Neuronal stem cell (in vitro differentiated cells): ENCODE results near the gene ADGRL4.
"Not testable (repeated sequence)": the region's sequence is repeated elsewhere in the genome, so short reads cannot be mapped to it uniquely, and the experiment has no call there.

Experiments used
- DNase-seq: peaks from one replicate; pipeline ENCODE4 v3.0.0-alpha.2; 2013; ENCODE audit warnings: low spot score
- H2AFZ ChIP-seq: one replicate; pipeline ENCODE4 v1.6.1; 2013; ENCODE audit warnings: mild to moderate bottlenecking, low read length, inconsistent platforms
- H2AK5ac ChIP-seq: 2 replicates; pipeline ENCODE4 v1.6.1; 2013; ENCODE audit warnings: low read depth, mild to moderate bottlenecking, inconsistent platforms, low read length, moderate library complexity, mixed read lengths
- H2BK120ac ChIP-seq: 2 replicates; pipeline ENCODE4 v1.6.1; 2013; ENCODE audit warnings: low read depth, mild to moderate bottlenecking, inconsistent platforms, low read length, moderate library complexity, mixed read lengths
- H2BK12ac ChIP-seq: one replicate; pipeline ENCODE4 v1.6.1; 2013; ENCODE audit warnings: low read length, inconsistent platforms
- H2BK15ac ChIP-seq: 2 replicates; pipeline ENCODE4 v1.6.1; 2013; ENCODE audit warnings: mild to moderate bottlenecking, low read length, inconsistent platforms, mixed read lengths
- H2BK5ac ChIP-seq: one replicate; pipeline ENCODE4 v1.6.1; 2013; ENCODE audit warnings: inconsistent platforms, mild to moderate bottlenecking, low read length, moderate library complexity
- H3K14ac ChIP-seq: one replicate; pipeline ENCODE4 v1.6.1; 2013; ENCODE audit warnings: low read length, inconsistent platforms
- H3K18ac ChIP-seq: 2 replicates; pipeline ENCODE4 v1.6.1; 2013; ENCODE audit warnings: low read length, inconsistent platforms
- H3K23ac ChIP-seq: 2 replicates; pipeline ENCODE4 v1.6.1; 2013; ENCODE audit warnings: low read depth, mild to moderate bottlenecking, mixed read lengths, low read length, inconsistent platforms; ENCODE audit not compliant: poor library complexity
- H3K27ac ChIP-seq: replicated peaks from 3 replicates; pipeline ENCODE4 v1.5.1; 2013; ENCODE audit warnings: low read length, inconsistent platforms
- H3K27me3 ChIP-seq, 3 experiments: 2 replicates each; pipeline ENCODE4 v1.6.1; 2013; ENCODE audit warnings: low read length in 3 of 3, mild to moderate bottlenecking in 2 of 3, inconsistent platforms in 1 of 3, low read depth in 1 of 3, mixed read lengths in 1 of 3, moderate library complexity in 1 of 3; ENCODE audit not compliant: control insufficient read depth in 3 of 3, insufficient read depth in 3 of 3
- H3K36me3 ChIP-seq, 2 donors: replicated peaks in 1 of 2; 2 replicates each; pipeline ENCODE4 v1.6.1; 2013; ENCODE audit warnings: low read length in 2 of 2; ENCODE audit not compliant: control insufficient read depth in 2 of 2, insufficient read depth in 2 of 2
- H3K4ac ChIP-seq: 2 replicates; pipeline ENCODE4 v1.6.1; 2013; ENCODE audit warnings: inconsistent platforms, mild to moderate bottlenecking, low read length, moderate library complexity
- H3K4me1 ChIP-seq, 2 donors: 1 replicate in 1 of 2; 2 replicates in 1 of 2; pipeline ENCODE4 v1.6.1; 2013; ENCODE audit warnings: low read length in 2 of 2, low read depth in 1 of 2; ENCODE audit not compliant: control insufficient read depth in 2 of 2, insufficient read depth in 1 of 2
- H3K4me2 ChIP-seq: one replicate; pipeline ENCODE4 v1.6.1; 2013; ENCODE audit warnings: mild to moderate bottlenecking, low read length, inconsistent platforms; ENCODE audit not compliant: insufficient read depth, poor library complexity, severe bottlenecking
- H3K4me3 ChIP-seq, 2 donors: 2 replicates each; pipeline ENCODE4 v1.5.1; 2013; ENCODE audit warnings: low read length in 2 of 2, mild to moderate bottlenecking in 2 of 2, inconsistent platforms in 1 of 2, moderate library complexity in 1 of 2
- H3K79me1 ChIP-seq: one replicate; pipeline ENCODE4 v1.6.1; 2013; ENCODE audit warnings: low read depth, mild to moderate bottlenecking, inconsistent platforms, low read length, moderate library complexity
- H3K9ac ChIP-seq: one replicate; pipeline ENCODE4 v1.6.1; 2013; ENCODE audit warnings: mild to moderate bottlenecking, low read depth, low read length, inconsistent platforms; ENCODE audit not compliant: poor library complexity
- H3K9me3 ChIP-seq, 2 donors: replicated peaks in 1 of 2; 2 replicates each; pipeline versions ENCODE3 to v1.6.1; 2013; ENCODE audit warnings: low read length in 2 of 2, mild to moderate bottlenecking in 2 of 2, inconsistent platforms in 1 of 2, low read depth in 1 of 2, mixed read lengths in 1 of 2, moderate library complexity in 1 of 2; ENCODE audit not compliant: control insufficient read depth in 2 of 2, insufficient read depth in 1 of 2
- H4K8ac ChIP-seq: one replicate; pipeline ENCODE4 v1.6.1; 2013; ENCODE audit warnings: low read depth, mild to moderate bottlenecking, inconsistent platforms, low read length, moderate library complexity
- H4K91ac ChIP-seq: one replicate; pipeline ENCODE4 v1.6.1; 2013; ENCODE audit warnings: low read length, low read depth, mild to moderate bottlenecking, inconsistent platforms; ENCODE audit not compliant: poor library complexity
- WGBS, 2 donors: extraction: QIAGEN DNeasy Blood & Tissue Kit; methylation state at CpG; one replicate each; pipeline ENCODE4 v1.1.7; 2013; ENCODE audit warnings: missing lambda C conversion rate in 2 of 2, mixed read lengths in 1 of 2; ENCODE audit not compliant: insufficient read length in 2 of 2, insufficient replicate concordance in 1 of 2; ENCODE audit errors: extremely low coverage in 2 of 2; 5-methylcytosine and 5-hydroxymethylcytosine counted together

The ADGRL4 gene

GRCh38 chr1:78980511-78980910 lies 26.0 kb downstream of the ADGRL4 start:
- Histone ChIP-seq H4K91ac (no peak overlapping the region), H2BK120ac (no peak overlapping the region), H3K27ac (no peak overlapping the region), H3K36me3 (no peaks in the 10 kb centered on the region), H4K8ac (no peak overlapping the region), H2BK12ac (no peak overlapping the region), H3K23ac (no peak overlapping the region), H3K18ac (no peak overlapping the region), H3K4ac (no peak overlapping the region), H2BK15ac (no peak overlapping the region), H3K14ac (no peak overlapping the region), H3K9ac (no peak overlapping the region), H3K4me2 (no peak overlapping the region), H3K27me3 (no peaks in the 10 kb centered on the region), H3K9me3 (no peaks in the 10 kb centered on the region), H2AFZ (no peak overlapping the region), H3K4me3 (no peak overlapping the region), H2BK5ac (no peak overlapping the region), H3K79me1 (no peaks in the 10 kb centered on the region), H2AK5ac (no peak overlapping the region), H3K4me1 (no peaks in the 10 kb centered on the region)
- whole genome bisulfite sequencing, 2 donors: no CpG with 5 or more reads among the region's 3 CpGs
- DNase-seq: no peak

GRCh38 chr1:78972723-78973122 lies 33.8 kb downstream of the ADGRL4 start:
- no peak overlapping the region for H2BK120ac ChIP-seq
- DNase-seq: no peak
- H3K36me3 ChIP-seq: no peaks in the 10 kb centered on the region
- no peaks in the 10 kb centered on the region for H3K4me1 ChIP-seq
- no peak overlapping the region for H4K8ac ChIP-seq
- WGBS, 2 donors: no CpG with 5 or more reads among the region's 2 CpGs
- H2AK5ac ChIP-seq: no peak overlapping the region
- no peak overlapping the region for H3K9ac ChIP-seq
- H2BK5ac ChIP-seq: no peak overlapping the region
- H3K4me2 ChIP-seq: no peak overlapping the region
- H3K79me1 ChIP-seq: no peaks in the 10 kb centered on the region
- no peak overlapping the region for H3K23ac ChIP-seq
- H2AFZ ChIP-seq: no peak overlapping the region
- H2BK12ac ChIP-seq: no peak overlapping the region
- no peak overlapping the region for H3K14ac ChIP-seq
- no peak overlapping the region for H2BK15ac ChIP-seq
- no peak overlapping the region for H3K4me3 ChIP-seq
- H3K18ac ChIP-seq: no peak overlapping the region
- no peak overlapping the region for H3K4ac ChIP-seq
- no peak overlapping the region for H3K27ac ChIP-seq
- H3K9me3 ChIP-seq: peaks cover 0 to 2% of the 10 kb centered on the region in 2 donors
- no peak overlapping the region for H4K91ac ChIP-seq
- no peaks in the 10 kb centered on the region for H3K27me3 ChIP-seq

DNA sequence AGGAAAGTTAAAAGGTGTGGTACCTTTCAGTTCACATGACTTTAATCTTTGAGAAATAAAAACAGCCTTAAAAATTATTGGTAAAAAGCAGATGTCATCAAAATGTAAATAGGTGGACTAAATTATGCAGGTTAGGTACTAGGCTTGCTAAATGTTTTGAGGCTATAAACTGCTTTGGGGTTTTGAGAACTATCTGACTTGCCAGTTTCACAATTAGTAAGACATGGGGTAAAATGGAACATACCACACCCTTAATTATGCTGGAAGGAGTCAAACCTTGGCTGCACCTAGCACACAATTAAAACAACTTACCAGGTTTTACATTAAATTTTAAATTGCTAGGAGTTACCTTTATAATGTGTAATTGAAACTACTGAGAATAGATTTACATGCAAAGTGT lies 39.4 kb downstream of the ADGRL4 start:
- H3K4me3 ChIP-seq, H2AFZ ChIP-seq: not testable (repeated sequence)
- peaks cover 6 to 16% of the 10 kb centered on the region in 2 donors for H3K9me3 ChIP-seq

DNA sequence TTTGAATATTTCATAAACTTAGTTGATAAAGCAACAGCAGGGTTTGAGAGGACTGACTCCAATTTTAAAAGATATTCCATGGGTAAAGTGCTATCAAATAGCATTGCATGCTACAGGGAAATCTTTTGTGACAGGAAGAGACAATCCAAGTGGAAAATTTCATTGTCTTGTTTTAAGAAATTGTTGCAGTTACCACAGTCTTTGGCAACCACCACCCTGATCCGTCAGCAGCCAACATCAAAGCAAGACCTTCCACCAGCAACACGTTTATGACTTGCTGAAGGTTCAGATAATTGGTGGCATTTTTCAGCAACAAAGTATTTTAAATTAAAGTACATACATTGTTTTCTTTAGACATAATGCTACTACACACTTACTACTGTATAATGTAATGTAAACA lies 47.8 kb downstream of the ADGRL4 start:
- H3K4me1 ChIP-seq: no peaks in the 10 kb centered on the region
- H3K9ac ChIP-seq: no peak overlapping the region
- H3K36me3 ChIP-seq: no peaks in the 10 kb centered on the region
- H2BK15ac ChIP-seq: no peak overlapping the region
- H3K23ac ChIP-seq: no peak overlapping the region
- DNase-seq: no peak
- H3K4me2 ChIP-seq: no peak overlapping the region
- H2BK5ac ChIP-seq: no peak overlapping the region
- no peak overlapping the region for H2AFZ ChIP-seq
- H3K9me3 ChIP-seq: no peaks in the 10 kb centered on the region
- H4K91ac ChIP-seq: no peak overlapping the region
- no peak overlapping the region for H3K14ac ChIP-seq
- H3K4ac ChIP-seq: no peak overlapping the region
- H4K8ac ChIP-seq: no peak overlapping the region
- H2BK120ac ChIP-seq: no peak overlapping the region
- H2AK5ac ChIP-seq: no peak overlapping the region
- no peaks in the 10 kb centered on the region for H3K27me3 ChIP-seq
- no peak overlapping the region for H3K27ac ChIP-seq
- H3K4me3 ChIP-seq: no peak overlapping the region
- no peaks in the 10 kb centered on the region for H3K79me1 ChIP-seq
- H3K18ac ChIP-seq: no peak overlapping the region
- no CpG with 5 or more reads among the region's 2 CpGs for WGBS, 2 donors
- H2BK12ac ChIP-seq: no peak overlapping the region

More for the DNA sequence above, 39.4 kb downstream of the ADGRL4 start:
- not testable (repeated sequence) for DNase-seq, H3K18ac ChIP-seq, H2BK12ac ChIP-seq, H3K14ac ChIP-seq, H3K4ac ChIP-seq, H2BK120ac ChIP-seq, H4K8ac ChIP-seq, H3K79me1 ChIP-seq, H2AK5ac ChIP-seq, H3K36me3 ChIP-seq, H3K9ac ChIP-seq, H3K4me2 ChIP-seq, H4K91ac ChIP-seq, H3K27me3 ChIP-seq, H3K23ac ChIP-seq, H2BK15ac ChIP-seq, H2BK5ac ChIP-seq, H3K4me1 ChIP-seq, H3K27ac ChIP-seq
